ENCODE data around the gene TGM2. TPM values are rescaled to one million over a fixed set of nuclear protein-coding genes. Genes with fewer than 3 reads are reported as not detected.

TGM2 gene
- total RNA-seq, 1 donor from 2014 or later = 92.8 TPM

DNA sequence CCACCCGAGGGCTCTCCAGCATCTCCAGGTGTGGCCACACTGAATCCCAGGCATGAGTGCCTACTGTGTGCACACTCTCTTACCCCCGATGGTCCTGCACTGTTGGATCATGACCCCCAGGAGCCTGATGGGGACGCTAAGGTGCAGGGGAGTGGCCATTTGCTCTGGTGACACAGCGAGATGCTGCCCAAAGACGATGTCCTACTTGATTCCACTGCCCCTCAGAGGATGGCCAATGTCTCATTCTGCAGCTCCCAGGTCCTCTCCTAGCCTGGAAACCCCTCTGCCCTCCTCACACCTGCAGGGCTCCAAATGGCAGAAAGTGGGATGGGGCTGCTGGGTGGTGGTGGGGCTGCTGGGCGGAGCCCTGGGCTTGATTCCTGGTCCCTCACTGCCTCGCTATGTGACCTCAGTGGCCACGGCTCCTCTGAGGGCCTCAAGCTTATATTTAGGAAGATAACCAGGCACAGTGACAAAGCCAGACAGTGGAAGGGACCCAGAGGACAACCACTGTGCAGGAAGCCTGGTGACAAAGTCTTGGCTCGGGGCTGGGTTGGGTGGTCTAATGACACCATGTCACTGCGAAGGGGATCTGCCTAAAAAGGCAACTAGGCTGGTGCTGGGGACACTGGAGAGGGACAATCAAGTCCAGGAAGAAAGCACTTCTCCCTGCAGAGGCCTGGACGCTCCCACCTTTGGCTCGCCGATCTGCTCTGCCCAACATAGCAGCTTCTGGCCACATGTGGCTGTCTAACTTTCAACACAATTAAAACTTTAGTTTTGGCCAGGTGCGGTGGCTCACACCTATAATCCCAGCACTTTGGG, 28.4 kb downstream of the TGM2 start:
- TF ChIP-seq POLR2A (IDR thresholded peaks at IDR 0.05) = no peak

DNA sequence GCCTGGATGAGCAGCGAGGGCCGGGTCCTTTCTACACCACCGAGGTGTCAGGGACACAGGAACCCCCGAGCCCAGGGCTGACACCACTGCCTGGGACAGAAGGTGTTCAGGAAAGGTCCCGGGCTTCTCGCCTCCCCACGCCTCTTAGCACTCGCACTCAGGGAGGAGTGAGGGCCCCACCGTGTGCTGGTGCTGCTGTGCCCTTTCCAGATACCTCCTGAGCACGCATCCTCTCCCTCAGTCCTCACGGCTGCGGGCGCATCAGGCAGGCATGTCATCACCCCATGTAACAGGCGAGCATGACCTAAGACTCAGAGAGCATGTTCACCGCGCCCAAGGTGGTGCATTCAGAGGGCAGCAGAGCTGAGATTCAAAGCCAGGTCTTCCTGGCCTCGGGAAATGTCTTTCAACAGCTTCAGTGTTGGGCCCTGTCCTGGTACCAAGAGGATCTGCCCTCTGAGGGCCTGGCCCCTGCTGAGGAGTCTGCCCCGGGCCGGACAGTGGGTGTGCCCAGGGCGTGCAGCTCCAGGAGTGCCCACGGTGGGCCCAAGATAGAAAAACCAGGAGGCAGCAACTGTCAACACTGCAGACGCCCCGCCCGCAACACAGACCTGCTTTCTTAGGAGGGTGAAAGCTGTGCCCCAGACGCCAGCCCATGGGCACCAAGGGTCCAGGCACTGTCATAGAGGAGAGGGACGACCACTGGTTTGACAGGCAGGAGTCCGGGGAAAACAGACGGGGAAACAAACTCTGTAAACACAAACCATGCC, 29.2 kb downstream of the TGM2 start:
- DNase-seq (ENCODE audit: extremely low spot score in 2 of 2) = no peak
- Histone ChIP-seq H3K27ac (no peak overlapping the region), H3K4me3 (no peak overlapping the region), H3K9me3 (no peaks in the 10 kb centered on the region), H3K36me3 (peaks cover 0 to 16% of the 10 kb centered on the region in 2 donors), H3K27me3 (no peaks in the 10 kb centered on the region), H3K4me1 (no peaks in the 10 kb centered on the region)
- TF ChIP-seq POLR2AphosphoS5 (IDR thresholded peaks at IDR 0.05; ENCODE audit: insufficient read depth in 1 of 2, low read depth in 1 of 2) = no peak
- no peak for TF ChIP-seq POLR2A (IDR thresholded peaks at IDR 0.05)
- TF ChIP-seq, protein P1, sequence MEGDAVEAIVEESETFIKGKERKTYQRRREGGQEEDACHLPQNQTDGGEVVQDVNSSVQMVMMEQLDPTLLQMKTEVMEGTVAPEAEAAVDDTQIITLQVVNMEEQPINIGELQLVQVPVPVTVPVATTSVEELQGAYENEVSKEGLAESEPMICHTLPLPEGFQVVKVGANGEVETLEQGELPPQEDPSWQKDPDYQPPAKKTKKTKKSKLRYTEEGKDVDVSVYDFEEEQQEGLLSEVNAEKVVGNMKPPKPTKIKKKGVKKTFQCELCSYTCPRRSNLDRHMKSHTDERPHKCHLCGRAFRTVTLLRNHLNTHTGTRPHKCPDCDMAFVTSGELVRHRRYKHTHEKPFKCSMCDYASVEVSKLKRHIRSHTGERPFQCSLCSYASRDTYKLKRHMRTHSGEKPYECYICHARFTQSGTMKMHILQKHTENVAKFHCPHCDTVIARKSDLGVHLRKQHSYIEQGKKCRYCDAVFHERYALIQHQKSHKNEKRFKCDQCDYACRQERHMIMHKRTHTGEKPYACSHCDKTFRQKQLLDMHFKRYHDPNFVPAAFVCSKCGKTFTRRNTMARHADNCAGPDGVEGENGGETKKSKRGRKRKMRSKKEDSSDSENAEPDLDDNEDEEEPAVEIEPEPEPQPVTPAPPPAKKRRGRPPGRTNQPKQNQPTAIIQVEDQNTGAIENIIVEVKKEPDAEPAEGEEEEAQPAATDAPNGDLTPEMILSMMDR (IDR thresholded peaks at IDR 0.05) = no peak
- intact Hi-C loops (cut with DNase I) = no loop called here

More for the DNA sequence above, 28.4 kb downstream of the TGM2 start:
- Histone ChIP-seq H3K27ac (no peak overlapping the region), H3K27me3 (no peaks in the 10 kb centered on the region), H3K36me3 (peaks cover 0 to 16% of the 10 kb centered on the region in 2 donors), H3K4me3 (no peak overlapping the region), H3K9me3 (no peaks in the 10 kb centered on the region), H3K4me1 (no peaks in the 10 kb centered on the region)
- DNase-seq (ENCODE audit: extremely low spot score in 2 of 2) = no peak
- intact Hi-C loops (cut with DNase I) = no loop called here

DNA sequence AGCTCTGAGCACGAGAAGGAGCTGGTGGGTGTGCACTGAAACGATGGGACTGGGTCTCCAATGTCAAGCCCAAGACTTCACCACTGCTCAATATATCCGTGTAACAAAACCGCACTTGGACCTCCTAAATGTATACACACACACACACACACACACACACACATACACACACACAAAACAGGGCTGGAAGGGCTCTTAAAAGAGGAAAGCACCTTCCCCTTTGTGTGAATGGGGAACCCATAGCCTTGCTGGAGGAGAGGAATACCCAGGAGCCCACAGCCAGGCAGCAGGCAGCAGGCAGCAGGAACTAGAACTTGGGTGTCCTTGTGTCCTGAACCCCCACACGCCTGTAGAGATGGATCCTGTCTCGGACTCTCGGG, 29.8 kb downstream of the TGM2 start:
- Histone ChIP-seq H3K9me3 (no peaks in the 10 kb centered on the region), H3K4me3 (no peak overlapping the region), H3K4me1 (no peaks in the 10 kb centered on the region), H3K27me3 (no peaks in the 10 kb centered on the region), H3K36me3 (peaks cover 0 to 16% of the 10 kb centered on the region in 2 donors), H3K27ac (no peak overlapping the region)
- DNase-seq (ENCODE audit: extremely low spot score in 2 of 2) = no peak
- intact Hi-C loops (cut with DNase I) = no loop called here
- TF ChIP-seq, protein P1 (IDR thresholded peaks at IDR 0.05) = no peak
- no peak for TF ChIP-seq POLR2A (IDR thresholded peaks at IDR 0.05)
- no peak for TF ChIP-seq POLR2AphosphoS5 (IDR thresholded peaks at IDR 0.05; ENCODE audit: insufficient read depth in 1 of 2, low read depth in 1 of 2)

DNA sequence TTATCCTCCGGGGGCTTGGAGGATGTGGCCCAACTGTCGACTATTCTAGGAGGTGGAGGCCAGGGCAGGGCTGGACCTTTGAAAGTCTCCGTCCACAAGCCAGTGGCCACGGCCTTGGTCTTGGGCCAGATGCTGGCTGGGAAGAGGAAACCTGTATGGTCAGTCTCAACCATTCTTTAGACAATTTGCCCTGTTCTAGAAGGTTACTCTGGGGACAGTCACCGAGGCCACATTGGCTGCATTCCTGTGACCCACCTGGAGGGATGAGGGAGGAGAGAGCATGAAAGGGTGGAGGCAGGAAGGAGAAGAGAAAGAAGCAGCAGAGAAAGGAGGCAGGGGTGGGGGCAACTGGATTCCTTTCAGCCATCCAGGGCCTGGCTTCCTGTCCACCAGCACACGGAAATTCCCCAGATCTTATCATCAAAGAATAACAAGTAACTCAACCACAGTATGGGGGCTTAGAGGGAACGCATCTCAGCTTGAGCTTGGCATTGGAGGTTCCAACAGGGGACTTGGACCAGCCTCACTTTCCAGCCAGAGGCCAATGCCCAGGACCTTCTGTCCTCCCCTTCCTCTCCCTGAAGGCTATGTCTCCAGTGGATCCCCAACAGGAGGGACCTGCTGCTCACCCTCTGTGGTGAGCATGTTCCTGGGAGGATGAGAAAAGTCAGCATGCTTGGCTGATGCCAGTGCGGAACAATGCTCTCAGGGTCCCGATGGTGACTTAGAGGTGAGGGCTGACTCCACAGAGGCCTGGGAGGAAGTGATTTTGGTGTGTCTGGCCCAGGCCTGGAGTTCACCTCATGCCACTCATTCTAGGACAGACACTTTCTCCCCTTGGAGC, 30.4 kb downstream of the TGM2 start:
- H3K27me3 ChIP-seq = no peaks in the 10 kb centered on the region
- DNase-seq (ENCODE audit: extremely low spot score in 2 of 2) = no peak
- H3K9me3 ChIP-seq = no peaks in the 10 kb centered on the region
- H3K4me3 ChIP-seq = no peak overlapping the region
- no peak overlapping the region for H3K27ac ChIP-seq
- H3K4me1 ChIP-seq = no peaks in the 10 kb centered on the region
- intact Hi-C loops (cut with DNase I) = no loop called here
- peaks cover 0 to 16% of the 10 kb centered on the region in 2 donors for H3K36me3 ChIP-seq
- no peak for TF ChIP-seq POLR2A (IDR thresholded peaks at IDR 0.05)
- TF ChIP-seq POLR2AphosphoS5 (IDR thresholded peaks at IDR 0.05; ENCODE audit: insufficient read depth in 1 of 2, low read depth in 1 of 2) = no peak
- TF ChIP-seq, protein P1 (IDR thresholded peaks at IDR 0.05) = no peak
